Aorta (tissue), 5 donors: Measurements from ENCODE around the gene CFAP92. TPM values are rescaled to one million over a fixed set of nuclear protein-coding genes. Genes with fewer than 3 reads are reported as not detected.

ENCODE experiments used
- ATAC-seq: fragments of 200-7000 bp; cut with Tn5 transposase; one replicate; pipeline ENCODE4 v1.9.1; 2022; ENCODE audit warnings: moderate library complexity; ENCODE audit not compliant: low FRiP score
- DNase-seq, 2 donors: peaks; one replicate each; pipeline ENCODE4 v3.0.0-alpha.2; 2020
- H3K27ac ChIP-seq, 2 donors: one replicate each; pipeline ENCODE4 v1.5.1; 2013; ENCODE audit warnings: low read length in 2 of 2, mild to moderate bottlenecking in 2 of 2, moderate library complexity in 2 of 2, control low read depth in 1 of 2, inconsistent platforms in 1 of 2, low read depth in 1 of 2
- H3K27me3 ChIP-seq, 2 donors: one replicate each; pipeline ENCODE4 v1.6.1; 2013; ENCODE audit warnings: control low read depth in 1 of 2, low read length in 1 of 2, mild to moderate bottlenecking in 1 of 2, moderate library complexity in 1 of 2; ENCODE audit not compliant: insufficient read depth in 2 of 2, control insufficient read depth in 1 of 2
- H3K36me3 ChIP-seq, 2 donors: one replicate each; pipeline ENCODE4 v1.6.1; 2013; ENCODE audit warnings: control low read depth in 1 of 2, low read length in 1 of 2, mild to moderate bottlenecking in 1 of 2; ENCODE audit not compliant: insufficient read depth in 2 of 2, control insufficient read depth in 1 of 2
- H3K4me1 ChIP-seq, 2 donors: one replicate each; pipeline ENCODE4 v1.6.1; 2013; ENCODE audit warnings: low read length in 2 of 2, control low read depth in 1 of 2, mild to moderate bottlenecking in 1 of 2, moderate library complexity in 1 of 2; ENCODE audit not compliant: insufficient read depth in 2 of 2, control insufficient read depth in 1 of 2
- H3K4me3 ChIP-seq, 2 donors: one replicate each; pipeline ENCODE4 v1.5.1; 2013; ENCODE audit warnings: low read length in 2 of 2, control low read depth in 1 of 2, mild to moderate bottlenecking in 1 of 2
- H3K9me3 ChIP-seq: one replicate; pipeline ENCODE4 v1.6.1; 2013; ENCODE audit warnings: mild to moderate bottlenecking, low read length; ENCODE audit not compliant: control insufficient read depth
- WGBS, 2 donors: extraction: QIAGEN DNeasy Blood & Tissue Kit; methylation state at CpG; one replicate each; pipeline ENCODE4 v1.1.7; 2013; 5-methylcytosine and 5-hydroxymethylcytosine counted together
- intact Hi-C, 2 donors: fragments of 100-400 bp; cut with DNase I; formaldehyde crosslinking; loops; one replicate each; pipeline versions ENCODE4 v1.14.2 to v1.15.0; 2022
- polyA plus RNA-seq, 2 donors: library from polyadenylated mRNA; stranded (reverse); fragments of 200-250 nt; gene quantifications; one replicate each; pipeline ENCODE4 v1.2.3, GENCODE V29; 2013
- total RNA-seq, 2 donors: library from RNA; stranded (reverse); fragmentation: NEBNext Ultra II Directional; extraction: Animal tissue kit (Norgen Biotek cat#: 25700); gene quantifications; one replicate each; pipeline ENCODE4 v1.2.1, GENCODE V29; 2021
- donor health status: healthy with polysubstance abuse.
- donor health status: Bipolar disorder and iron deficiency.
- donor health status: DM: no; HTN: no; CAD: no.
- donor health status: DM: no; HTN: no; CAD: no.
- donor health status: DM: yes; HTN: yes; CAD: no.

CFAP92 gene
- total and polyA plus RNA-seq, 4 donors = 0.62 to 1.2 TPM; not detected in 2

DNA sequence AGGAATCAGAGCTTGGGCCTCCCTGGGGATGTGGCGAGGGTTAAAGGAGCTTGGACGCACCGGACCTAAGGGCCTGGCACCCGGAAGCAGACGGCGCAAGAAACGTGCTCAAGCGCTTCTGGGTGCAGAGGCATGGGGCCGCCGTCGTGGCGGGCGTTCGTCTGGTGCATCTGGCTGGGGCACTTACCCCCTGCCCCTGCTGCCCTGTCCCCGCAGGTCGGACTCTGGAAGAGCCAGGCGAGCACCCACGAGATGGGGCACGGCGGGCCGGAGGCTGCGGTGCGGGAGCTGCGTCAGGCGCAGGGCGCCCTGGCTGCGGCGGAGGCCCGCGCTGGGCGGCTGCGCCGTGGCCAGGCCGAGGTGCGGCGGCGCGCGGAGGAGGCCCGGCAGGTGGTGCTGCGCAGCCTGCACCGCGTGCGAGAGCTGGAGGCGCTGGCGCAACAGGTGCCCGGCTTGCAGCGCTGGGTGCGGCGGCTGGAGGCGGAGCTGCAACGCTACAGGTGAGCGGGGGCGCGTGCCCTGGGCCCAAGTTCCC is 9.8 kb upstream of the CFAP92 start:
- Histone ChIP-seq H3K4me1 (no peaks in the 10 kb centered on the region), H3K9me3 (no peaks in the 10 kb centered on the region), H3K27ac (no peak overlapping the region), H3K4me3 (no peak overlapping the region), H3K36me3 (no peaks in the 10 kb centered on the region), H3K27me3 (no peaks in the 10 kb centered on the region)
- 4 to 6% methylated on average over 41 to 55 of the region's 55 CpGs for WGBS, 2 donors
- no peak for ATAC-seq
- DNase-seq = no peak
- intact Hi-C loops = no loop called here

GRCh38 chr3:129002573-129003569 is 9.0 kb upstream of the CFAP92 start:
- WGBS, 2 donors = 44 to 48% methylated on average over 28 of the region's 28 CpGs
- intact Hi-C loops = no loop called here
- no peaks in the 10 kb centered on the region for H3K27me3 ChIP-seq
- H3K36me3 ChIP-seq = no peaks in the 10 kb centered on the region
- H3K27ac ChIP-seq = no peak overlapping the region
- no peaks in the 10 kb centered on the region for H3K4me1 ChIP-seq
- no peaks in the 10 kb centered on the region for H3K9me3 ChIP-seq
- H3K4me3 ChIP-seq = no peak overlapping the region
- no peak for ATAC-seq
- DNase-seq = no peak

DNA sequence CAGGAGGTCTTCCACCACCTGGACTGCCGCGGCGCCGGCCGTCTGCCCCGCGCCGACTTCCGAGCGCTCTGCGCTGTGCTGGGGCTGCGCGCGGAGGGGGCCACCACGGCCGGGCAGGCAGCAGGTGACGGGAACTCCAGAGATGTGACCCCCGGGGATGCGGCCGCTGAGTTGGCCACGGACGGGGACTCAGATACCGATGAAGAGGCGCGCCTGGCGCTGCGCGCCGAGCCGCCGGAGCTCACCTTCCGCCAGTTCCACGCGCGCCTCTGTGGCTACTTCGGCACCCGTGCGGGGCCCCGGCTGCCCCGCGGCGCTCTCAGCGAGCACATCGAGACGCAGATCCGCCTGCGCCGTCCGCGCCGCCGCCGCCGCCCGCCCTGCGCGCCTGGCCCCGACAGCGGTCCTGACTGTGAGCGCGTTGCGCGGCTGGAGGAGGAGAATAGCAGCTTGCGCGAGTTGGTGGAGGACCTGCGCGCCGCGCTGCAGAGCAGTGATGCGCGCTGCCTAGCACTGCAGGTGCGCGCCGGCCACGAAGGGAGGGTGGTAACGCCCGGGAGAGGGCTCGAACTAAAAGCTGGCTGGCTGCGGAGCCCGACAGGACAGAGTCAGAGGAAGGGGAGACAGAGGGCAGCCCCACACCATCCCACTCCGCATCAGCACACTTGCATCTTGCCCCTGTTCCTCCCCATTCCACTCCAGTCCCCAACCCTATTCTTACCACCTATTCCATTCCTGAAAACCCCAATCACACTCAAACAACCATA is 8.1 kb upstream of the CFAP92 start:
- ATAC-seq (peak; percentile 6), DNase-seq (peak in 1 of 2 donors; percentile 36)
- Histone ChIP-seq H3K9me3 (no peaks in the 10 kb centered on the region), H3K27me3 (no peaks in the 10 kb centered on the region), H3K4me3 (peak overlapping the region; percentile 4 to 43), H3K27ac (no peak overlapping the region), H3K36me3 (no peaks in the 10 kb centered on the region), H3K4me1 (no peaks in the 10 kb centered on the region)
- intact Hi-C loops = no loop called here
- 1% methylated on average over 64 to 81 of the region's 81 CpGs for WGBS, 2 donors

DNA sequence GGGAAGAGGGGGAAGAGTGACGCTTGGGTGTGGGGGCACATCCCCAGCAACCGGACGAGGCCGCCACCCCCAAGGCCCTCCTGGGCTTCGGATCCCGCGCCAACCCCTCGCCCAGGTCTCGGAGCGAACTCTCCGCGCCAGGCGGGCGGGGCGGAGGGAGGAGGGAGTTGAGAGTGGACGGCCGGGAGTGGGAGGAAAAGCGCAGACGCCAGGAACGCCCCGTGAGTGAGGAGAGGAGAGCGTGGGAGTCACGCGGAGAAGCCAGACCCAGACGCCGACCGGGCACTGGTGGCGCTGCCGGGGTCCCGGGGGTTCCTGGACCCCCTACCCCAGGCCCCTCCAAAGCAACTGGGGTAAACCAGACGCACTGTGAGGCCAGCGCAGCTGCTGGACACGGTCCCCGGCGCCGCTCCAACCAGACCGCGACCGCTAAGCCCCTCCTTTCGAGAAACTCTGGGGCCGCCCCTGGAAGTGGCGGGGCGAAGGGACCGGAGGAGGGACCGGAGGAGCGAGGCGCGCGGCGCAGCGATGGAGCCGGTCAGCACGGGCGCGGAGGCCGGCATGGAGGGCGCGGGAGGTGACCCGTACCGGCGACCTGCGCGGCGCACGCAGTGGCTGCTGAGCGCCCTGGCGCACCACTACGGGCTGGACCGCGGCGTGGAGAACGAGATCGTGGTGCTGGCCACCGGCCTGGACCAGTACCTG is 7.4 kb upstream of the CFAP92 start, which contains the start of gene EFCC1:
TSS of gene EFCC1 (plus strand) at position 204 of the 705 bp plus-strand sequence. CDS start at position 529, 325 bp downstream.
- 0 to 1% methylated on average over 48 to 74 of the region's 74 CpGs for WGBS, 2 donors

DNA sequence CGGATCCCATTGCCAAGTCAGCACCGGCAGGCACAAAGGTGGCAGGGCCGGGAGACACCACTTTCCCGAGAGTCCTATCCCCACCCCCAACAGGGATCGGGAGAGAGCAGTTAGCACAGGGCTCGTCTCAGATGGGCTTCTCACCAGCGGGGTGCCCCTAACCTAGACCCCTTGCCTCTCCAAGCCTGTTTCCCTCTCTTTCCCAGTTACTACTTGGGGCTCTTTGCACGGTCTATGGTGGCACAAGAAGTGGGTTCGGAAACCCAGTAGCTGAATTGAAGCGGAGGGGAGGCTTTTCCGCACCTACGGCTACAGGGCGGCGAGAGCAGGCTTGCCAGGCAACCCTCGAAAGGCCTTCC is 6.8 kb upstream of the CFAP92 start:
- DNase-seq (no peak), ATAC-seq (peak; percentile 6)
- intact Hi-C loops = no loop called here
- H3K27me3 ChIP-seq = no peaks in the 10 kb centered on the region
- no peaks in the 10 kb centered on the region for H3K9me3 ChIP-seq
- H3K4me1 ChIP-seq = no peaks in the 10 kb centered on the region
- peak overlapping the region; percentile 6 to 43 for H3K4me3 ChIP-seq
- H3K36me3 ChIP-seq = no peaks in the 10 kb centered on the region
- no peak overlapping the region for H3K27ac ChIP-seq
- 10 to 16% methylated on average over 15 of the region's 15 CpGs for WGBS, 2 donors

More for the DNA sequence above, 7.4 kb upstream of the CFAP92 start, which contains the start of gene EFCC1:
- ATAC-seq = peak; percentile 81
- H3K36me3 ChIP-seq = no peaks in the 10 kb centered on the region
- H3K4me1 ChIP-seq = no peaks in the 10 kb centered on the region
- DNase-seq = peak in 1 of 2 donors; percentile 90
- H3K9me3 ChIP-seq = no peaks in the 10 kb centered on the region
- H3K4me3 ChIP-seq = peak within 1 kb of the TSS; percentile 6 to 43
- no peak within 1 kb of the TSS for H3K27ac ChIP-seq
- no peaks in the 10 kb centered on the region for H3K27me3 ChIP-seq
- intact Hi-C loops = no loop called here

- Histone ChIP-seq H3K4me3 (no peak overlapping the region), H3K27ac (no peak overlapping the region), H3K4me1 (no peaks in the 10 kb centered on the region), H3K36me3 (no peaks in the 10 kb centered on the region), H3K27me3 (no peaks in the 10 kb centered on the region), H3K9me3 (no peaks in the 10 kb centered on the region)
- WGBS, 2 donors = 82 to 84% methylated on average over 5 of the region's 5 CpGs
- intact Hi-C loops = loop anchor here in 1 of 2 donors (10.0 kb wide), 1 partner anchor 124 kb away; the partner anchor contains the start of gene ACAD9
- no peak for DNase-seq
- ATAC-seq = no peak
These were observed 5.2 kb upstream of the CFAP92 start for GRCh38 chr3:128999102-128999501.

DNA sequence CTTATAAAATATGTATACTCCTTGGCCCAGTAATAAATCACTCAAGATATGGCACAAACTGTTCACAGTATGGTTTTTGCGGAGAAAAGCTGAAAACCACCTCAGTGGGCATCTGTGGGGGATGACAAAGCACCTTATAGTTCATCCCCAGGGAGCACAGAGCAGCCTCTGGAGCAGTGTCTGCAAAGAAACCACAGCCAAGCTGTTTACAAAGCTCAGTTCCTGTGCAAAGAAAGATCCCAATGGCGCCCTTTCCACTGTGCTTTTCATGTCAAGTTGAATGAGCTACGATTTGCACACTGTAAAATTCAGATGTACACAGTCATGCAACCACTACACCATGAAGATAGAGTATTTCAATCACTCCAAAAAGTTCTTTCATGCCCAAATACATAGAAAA is 4.7 kb upstream of the CFAP92 start:
- no peak overlapping the region for H3K4me3 ChIP-seq
- WGBS, 2 donors = 92% methylated on average over 3 of the region's 3 CpGs
- intact Hi-C loops = loop anchor here in 1 of 2 donors (10.0 kb wide), 1 partner anchor 124 kb away; the partner anchor contains the start of gene ACAD9
- no peak overlapping the region for H3K27ac ChIP-seq
- no peaks in the 10 kb centered on the region for H3K9me3 ChIP-seq
- no peak for ATAC-seq
- no peak for DNase-seq
- H3K27me3 ChIP-seq = no peaks in the 10 kb centered on the region
- H3K4me1 ChIP-seq = no peaks in the 10 kb centered on the region
- H3K36me3 ChIP-seq = no peaks in the 10 kb centered on the region
